Adrenal gland (tissue), 5 donors: ENCODE data around the gene SPDYE2B.
"Not testable (repeated sequence)": the region's sequence is repeated elsewhere in the genome, so short reads cannot be mapped to it uniquely, and the experiment has no call there.

ENCODE experiments used
- POLR2A ChIP-seq, 2 donors: fragments of 450-650 bp; IDR thresholded peaks; one replicate each; pipeline ENCODE4 v1.6.1; 2017; ENCODE audit warnings: antibody characterized with exemption in 2 of 2, mild to moderate bottlenecking in 2 of 2, moderate library complexity in 1 of 2
- TF ChIP-seq, protein P1 (sequence below), 6 experiments: fragments of 450-650 bp in 4 of 6; fragments of 200-600 bp in 2 of 6; sonication (generic) in 1 of 6; IDR thresholded peaks; 1 replicate in 5 of 6; 2 replicates in 1 of 6; pipeline versions ENCODE4 v1.5.1 to v1.8.0; 2016 to 2021; ENCODE audit warnings: antibody characterized with exemption in 6 of 6, mild to moderate bottlenecking in 2 of 6, moderate library complexity in 1 of 6
- donor health status: DM: no; HTN: no; CAD: no.

DNA sequence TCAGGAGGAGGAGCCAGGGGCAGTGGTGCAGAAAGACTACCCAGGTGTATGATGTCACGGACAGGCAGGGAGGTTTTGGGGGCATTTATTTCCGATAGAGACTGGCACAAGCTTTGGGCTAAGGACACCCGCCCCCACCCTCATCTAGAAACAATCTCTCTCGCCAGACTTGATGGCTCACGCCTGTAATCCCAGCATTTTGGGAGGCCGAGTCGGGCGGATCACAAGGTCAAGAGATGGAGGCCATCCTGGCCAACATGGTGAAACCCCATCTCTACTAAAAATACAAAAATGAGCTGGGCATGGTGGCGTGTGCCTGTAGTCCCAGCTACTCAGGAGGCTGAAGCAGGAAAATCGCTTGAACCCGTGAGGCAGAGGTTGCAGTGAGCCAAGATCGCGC is 13.2 kb upstream of the SPDYE2B start:
- TF ChIP-seq, protein P1, sequence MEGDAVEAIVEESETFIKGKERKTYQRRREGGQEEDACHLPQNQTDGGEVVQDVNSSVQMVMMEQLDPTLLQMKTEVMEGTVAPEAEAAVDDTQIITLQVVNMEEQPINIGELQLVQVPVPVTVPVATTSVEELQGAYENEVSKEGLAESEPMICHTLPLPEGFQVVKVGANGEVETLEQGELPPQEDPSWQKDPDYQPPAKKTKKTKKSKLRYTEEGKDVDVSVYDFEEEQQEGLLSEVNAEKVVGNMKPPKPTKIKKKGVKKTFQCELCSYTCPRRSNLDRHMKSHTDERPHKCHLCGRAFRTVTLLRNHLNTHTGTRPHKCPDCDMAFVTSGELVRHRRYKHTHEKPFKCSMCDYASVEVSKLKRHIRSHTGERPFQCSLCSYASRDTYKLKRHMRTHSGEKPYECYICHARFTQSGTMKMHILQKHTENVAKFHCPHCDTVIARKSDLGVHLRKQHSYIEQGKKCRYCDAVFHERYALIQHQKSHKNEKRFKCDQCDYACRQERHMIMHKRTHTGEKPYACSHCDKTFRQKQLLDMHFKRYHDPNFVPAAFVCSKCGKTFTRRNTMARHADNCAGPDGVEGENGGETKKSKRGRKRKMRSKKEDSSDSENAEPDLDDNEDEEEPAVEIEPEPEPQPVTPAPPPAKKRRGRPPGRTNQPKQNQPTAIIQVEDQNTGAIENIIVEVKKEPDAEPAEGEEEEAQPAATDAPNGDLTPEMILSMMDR (IDR thresholded peaks at IDR 0.05), result not testable (repeated sequence)
- not testable (repeated sequence) for TF ChIP-seq POLR2A (IDR thresholded peaks at IDR 0.05)
